GM18502 (cell line): ENCODE measurements around the gene NCKAP5.
"Not testable (repeated sequence)": the region's sequence is repeated elsewhere in the genome, so short reads cannot be mapped to it uniquely, and the experiment has no call there.

Experiments used
- ATAC-seq: cut with Tn5 transposase; IDR thresholded peaks from one replicate; pipeline ENCODE4 v1.9.1; 2021; ENCODE audit warnings: mild to moderate bottlenecking; ENCODE audit not compliant: unreplicated experiment, poor library complexity

NCKAP5 gene

DNA sequence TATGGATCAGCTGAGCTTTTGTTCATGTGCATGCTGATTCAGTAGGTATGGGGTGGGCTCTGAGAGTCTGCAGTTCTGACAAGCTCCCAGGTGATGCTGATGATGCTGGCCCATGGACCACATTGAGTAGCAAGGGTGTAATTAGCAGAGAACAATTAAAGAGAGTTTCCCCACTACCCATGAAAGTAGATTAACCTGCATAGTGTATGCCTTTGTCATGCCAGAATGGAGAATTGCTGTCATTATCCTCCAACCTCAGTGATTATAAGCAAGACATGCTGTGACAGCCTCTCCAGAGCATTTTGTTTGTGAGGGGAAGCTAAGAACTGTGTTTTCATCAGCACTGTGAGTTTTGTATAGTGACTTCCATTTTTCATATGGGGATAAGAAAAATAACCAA, 838.7 kb downstream of the NCKAP5 start:
- ATAC-seq, result no peak

DNA sequence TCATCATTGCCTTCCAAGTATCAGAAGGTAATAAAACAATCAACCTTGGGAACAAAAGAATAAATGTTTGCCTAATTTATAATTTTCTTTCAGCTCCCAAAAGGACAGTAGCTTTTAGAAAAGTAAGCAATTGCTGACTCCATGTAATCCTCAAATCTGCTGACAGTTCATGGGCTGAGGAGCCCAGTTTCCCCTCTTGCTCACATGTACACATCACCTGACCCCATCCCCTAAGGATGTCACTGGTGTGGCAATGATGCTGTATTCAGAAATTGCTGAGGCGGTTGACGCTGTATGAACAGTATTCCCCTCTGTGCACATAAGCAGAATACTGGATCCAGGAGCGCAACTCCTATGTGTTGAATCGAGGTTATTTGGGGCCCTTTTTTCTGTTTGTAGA, 842.1 kb downstream of the NCKAP5 start:
- ATAC-seq, result no peak

DNA sequence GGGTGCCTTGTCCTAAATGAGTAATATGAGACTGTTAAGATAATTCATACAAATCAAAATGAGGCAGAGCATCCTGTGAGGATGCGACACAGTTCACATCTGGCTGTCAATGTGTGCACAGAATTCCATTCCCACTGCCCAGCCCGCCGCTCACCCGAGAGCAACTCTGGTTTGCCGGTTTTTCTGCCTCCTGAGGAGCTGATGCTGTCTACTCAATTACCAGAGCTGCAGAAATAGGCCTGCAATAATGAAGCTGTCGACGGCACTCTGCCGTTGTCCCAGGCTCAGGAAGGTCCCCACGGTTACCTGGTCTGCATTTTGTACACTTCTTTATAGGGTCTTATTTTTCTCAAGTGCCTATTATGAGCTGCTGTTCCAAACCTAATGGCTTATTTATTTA, 842.5 kb downstream of the NCKAP5 start:
- ATAC-seq, result no peak

DNA sequence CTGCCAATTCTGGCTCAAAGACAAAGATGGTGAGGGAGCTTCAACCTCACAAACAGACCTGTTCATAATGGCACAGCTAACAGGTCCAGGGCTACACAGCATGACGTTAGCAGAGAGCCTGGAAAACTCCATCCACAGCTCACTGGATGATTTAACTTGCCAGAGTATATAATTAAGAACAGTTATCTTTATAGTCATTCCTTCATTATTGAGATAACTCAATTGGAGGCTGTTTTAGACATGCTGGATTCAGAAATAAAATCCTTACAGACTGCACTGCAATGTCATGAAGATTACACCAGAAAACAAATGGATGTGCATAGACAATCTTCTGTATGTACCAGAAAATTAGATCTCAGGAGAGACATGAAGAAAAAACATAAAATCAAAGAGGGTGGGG, 843.1 kb downstream of the NCKAP5 start:
- ATAC-seq, result no peak

DNA sequence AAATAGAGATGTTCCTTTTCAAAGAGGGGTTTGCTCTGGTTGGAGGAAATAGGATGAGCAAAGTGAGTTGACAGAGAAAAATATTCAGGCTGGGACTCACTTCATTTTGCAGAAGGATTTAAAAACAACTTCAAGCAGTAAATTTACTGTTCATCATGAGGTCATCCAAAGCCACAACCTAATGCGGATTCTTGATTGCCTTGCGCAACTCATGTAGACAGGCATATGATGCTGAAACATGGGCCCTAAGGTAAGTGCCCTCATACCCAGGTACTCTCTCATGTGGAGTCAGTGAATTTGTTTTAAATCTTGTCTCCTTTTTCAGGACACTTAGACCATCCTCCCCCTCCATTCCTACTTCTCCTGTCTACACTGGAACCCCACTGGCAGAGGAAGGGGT, 846.3 kb downstream of the NCKAP5 start:
- no peak for ATAC-seq

DNA sequence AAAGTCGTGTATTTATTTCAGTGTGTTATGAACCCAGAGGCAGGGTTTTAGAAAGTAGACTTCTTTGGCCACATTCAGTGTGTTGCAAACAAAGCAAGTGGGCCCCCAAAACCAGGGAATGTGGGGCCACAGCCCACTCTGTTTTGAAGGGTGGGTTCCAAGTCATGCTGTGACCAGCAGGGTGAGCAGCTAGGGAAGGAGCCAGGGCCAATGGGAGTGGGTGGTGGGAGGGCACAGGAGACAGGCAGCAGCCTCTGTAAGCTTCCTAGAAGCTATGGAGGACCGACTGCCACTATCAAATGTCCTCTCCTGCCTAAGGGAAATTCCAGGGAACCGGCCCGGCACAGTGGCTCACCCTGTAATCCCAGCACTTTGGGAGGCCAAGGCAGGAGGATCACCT, 847.9 kb downstream of the NCKAP5 start:
- no peak for ATAC-seq

DNA sequence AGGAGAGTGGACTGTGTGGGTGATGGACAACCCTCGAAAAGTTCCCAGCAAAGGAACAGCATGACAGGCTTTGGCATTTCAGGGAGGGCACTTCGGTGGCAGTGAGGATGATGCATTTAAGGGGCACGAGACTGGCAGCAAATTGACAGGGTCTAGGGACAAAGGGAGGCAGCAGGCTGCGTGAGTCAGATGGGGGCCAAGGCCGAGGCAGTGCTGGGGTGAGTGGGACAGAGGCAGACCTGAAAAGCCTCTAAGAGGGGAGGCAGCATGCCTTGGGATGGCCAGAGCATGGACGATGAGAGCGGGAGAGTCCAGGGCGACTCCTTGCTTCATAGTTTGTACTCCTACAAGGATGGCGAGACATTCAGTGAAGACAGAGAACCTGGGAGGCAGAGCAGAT, 848.8 kb downstream of the NCKAP5 start:
- ATAC-seq, result no peak

DNA sequence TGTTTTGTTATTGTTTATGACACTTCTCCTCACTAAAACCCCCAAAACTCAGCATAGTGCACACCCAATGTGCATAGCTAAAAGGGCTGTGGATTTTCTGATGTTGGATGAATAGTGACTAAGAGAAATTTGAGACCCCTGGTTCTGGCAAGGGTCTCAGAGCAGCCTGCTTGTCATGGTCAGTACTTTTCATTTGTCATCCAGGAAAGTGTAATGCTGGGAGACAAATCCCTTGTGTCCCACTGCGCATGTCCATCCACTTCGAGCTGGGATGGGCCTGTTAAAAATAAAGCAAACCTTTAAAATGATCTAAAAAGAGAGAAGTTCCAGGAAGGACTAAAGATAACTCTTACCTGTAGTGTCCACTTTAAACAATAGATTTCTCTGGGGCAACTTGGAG, 851.3 kb downstream of the NCKAP5 start:
- no peak for ATAC-seq

DNA sequence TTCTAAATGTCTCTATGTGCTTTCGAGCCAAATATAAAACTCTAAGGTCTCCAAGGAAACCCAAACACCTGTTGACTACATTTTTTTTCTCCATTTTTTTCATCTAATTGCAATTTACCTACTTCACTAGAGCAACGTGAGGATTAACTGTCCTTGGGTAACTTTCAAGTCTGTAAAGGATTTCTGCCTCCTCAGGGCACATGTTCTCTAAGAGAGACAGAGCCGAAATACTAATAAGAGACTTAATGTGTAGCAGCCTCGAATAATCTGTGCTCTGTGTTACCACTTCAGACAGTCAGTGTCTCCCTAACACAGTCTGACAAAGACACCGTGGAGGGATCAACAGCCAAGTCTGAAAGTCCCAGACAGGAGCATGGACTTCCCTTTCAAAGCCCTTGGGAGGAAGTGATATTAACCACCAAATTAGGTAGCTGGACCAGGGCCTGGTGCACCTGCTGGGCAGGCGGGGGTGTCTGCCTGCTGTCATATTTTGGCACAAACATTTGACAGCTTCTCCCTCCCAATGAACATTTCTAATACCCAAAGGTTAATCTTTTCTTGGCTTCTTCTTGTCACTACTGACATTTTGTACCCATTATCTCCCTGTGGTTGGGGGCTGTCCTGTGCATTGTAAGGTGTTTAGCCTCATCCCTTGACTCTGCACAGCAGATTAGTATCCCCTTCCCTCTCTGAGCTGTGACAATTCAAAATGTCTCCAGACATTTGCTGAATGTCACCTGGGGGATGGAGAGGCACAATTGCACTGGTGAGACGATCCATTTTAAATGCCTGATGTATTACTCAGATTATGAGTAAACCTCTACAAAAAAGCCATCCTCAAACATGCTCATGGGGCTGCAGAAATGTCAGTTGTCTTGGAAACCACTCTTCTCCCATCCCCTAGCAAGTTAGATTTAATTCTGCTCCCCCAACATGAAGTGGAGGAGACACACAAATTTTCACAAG, 852.6 kb downstream of the NCKAP5 start:
- ATAC-seq, result no peak

DNA sequence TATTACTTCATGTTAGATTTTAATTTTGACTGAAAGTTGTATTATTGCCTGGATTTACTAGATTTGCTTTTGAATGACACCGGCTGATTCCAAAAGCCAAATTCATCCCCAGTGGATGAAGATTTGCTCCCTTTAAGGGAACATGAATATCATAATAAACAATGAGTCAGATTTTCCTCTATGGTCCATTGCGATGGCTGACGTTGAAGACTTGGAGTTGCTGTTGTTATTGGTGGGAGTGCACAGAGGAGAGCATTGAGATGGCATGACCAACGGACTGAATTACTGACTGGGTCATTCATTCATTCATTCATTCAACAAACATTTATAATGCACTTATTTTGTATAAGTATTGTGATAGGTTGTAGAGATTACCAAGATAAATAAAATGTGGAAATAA, 864.9 kb downstream of the NCKAP5 start:
- ATAC-seq, result no peak

DNA sequence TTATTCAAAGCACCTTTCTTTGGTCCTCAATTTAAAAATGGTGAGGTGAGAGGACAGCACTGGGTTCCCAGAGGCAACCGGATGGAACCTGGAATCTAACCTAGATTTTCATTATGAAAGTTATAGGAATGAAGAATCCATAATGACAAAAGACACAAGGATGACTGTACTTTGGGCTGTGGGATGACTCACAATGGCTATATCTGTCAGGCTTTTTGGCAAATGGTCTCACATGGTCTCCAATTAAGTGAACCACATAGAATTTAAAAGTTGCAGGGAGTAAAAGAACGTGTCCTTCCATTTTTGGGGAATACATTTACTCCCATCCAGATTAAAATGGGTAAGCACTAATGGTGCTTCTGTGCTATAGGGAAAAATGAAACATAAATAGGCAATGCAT, 866.5 kb downstream of the NCKAP5 start:
- no peak for ATAC-seq

DNA sequence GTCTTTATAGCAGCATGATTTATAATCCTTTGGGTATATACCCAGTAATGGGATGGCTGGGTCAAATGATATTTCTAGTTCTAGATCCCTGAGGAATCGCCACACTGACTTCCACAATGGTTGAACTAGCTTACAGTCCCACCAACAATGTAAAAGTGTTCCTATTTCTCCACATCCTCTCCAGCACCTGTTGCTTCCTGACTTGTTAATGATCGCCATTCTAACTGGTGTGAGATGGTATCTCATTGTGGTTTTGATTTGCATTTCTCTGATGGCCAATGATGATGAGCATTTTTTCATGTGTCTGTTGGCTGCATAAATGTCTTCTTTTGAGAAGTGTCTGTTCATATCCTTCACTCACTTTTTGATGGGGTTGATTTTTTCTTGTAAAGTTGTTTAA, 868.5 kb downstream of the NCKAP5 start:
- ATAC-seq, result not testable (repeated sequence)

DNA sequence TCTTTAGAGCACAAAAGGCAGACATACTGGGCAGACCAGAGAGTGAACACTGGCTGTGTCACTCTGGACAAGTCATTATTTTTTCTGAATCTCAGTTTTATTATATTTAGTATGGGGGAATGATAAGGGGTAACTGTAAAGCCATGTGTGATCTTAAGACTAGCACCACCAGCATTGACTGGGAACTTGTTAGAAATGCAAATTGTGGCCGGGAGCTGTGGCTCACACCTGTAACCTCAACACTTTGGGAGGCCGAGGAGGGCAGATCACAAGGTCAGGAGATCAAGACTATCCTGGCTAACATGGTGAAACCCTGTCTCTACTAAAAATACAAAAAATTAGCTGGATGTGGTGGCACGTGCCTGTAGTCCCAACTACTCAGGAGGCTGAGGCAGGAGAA, 869.9 kb downstream of the NCKAP5 start:
- not testable (repeated sequence) for ATAC-seq

DNA sequence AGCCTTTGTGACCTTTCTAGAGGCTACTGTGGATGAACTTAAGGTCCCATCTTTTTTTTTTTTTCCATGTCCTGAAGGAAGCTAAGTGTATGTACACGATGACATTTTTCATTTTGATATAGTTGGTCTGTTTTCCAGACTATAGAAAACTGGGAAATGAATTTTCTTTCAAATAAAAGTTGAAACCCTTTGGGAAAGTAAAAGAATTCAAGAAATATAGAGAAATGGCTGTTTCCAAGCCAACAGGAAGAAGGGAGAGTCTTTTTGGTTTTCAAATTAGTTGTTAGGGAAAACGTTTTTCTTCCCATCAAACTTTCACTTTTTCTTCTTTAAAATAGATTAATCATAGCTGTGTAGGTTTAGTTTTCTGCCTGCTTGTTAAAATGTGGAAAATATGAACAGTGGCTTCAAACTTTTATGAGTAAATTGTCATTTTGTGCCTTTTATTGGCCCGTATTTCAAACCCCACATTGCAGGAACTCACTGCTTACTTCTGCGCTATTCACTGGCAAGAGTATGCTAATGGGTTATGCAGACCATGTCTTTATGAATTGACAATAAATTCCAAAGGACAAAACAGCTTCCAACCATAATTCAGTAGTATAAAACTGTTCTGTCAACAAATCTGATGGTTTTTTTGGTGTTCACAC, 870.6 kb downstream of the NCKAP5 start:
- no peak for ATAC-seq

DNA sequence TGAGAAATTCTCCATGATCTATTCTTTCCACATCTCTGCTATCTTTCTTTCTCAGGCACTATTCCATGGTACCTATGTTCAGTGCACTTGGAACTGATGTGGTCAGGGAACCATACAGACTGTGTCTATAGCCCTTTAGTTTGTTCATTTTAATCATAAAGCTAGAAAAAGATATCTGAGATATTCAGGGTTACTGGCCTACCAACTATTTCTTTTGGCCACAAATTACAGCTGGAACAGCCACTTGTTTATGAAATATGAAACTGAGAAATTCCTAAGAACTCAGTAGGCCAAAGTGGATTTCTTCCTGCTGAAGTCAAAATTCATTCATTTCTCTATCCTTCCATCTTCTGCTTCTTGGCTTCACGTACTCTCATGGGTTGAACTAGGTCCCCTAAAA, 875.4 kb downstream of the NCKAP5 start:
- no peak for ATAC-seq

DNA sequence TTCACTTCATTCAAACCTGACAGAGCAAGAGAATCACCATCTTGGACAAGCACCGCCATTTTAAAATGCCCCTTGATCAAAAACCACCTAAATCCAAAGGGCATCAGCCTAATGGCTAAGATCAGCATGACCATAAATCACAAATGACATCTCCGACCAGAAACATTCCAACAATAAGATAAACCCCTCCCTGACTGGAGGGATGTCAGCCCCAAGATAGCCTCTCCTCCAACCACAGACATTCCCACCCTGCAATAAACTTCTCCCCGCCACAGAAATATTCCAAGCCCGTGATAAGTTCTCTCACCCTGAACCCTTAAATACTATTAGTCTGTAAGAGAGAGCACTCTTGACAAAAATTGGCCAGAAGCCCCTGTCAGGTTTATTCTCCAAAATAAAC, 876.7 kb downstream of the NCKAP5 start:
- ATAC-seq, result no peak

DNA sequence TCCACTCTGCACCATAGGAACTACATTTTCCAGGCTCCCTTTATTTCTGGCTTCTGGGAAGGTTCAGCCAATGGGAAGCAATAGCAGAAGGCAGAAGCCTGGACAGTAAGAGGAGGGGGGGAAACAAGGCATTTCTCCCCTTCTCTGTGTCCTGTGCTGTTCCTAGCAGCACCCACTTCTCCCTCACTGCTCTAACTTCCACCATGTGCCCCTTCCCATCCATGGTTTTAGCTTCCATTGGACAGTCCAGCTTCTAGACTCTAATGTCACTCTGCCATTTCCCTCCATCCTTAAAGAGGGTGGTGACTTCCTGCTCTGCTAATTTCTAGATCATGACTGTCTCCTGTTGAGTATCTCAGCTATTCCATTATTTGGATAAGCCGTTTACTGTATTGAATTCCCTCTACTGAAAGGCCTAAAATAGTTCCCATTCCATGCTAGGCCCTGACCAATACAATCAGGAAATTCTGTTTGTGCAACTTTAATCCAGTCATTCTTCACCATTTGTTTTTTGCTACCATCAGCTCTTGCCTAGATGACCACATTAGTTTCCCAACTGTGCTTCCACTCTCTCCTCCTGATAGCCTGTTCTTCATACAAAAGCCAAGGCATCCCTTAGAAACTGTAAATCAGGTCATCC, 877.5 kb downstream of the NCKAP5 start:
- no peak for ATAC-seq

DNA sequence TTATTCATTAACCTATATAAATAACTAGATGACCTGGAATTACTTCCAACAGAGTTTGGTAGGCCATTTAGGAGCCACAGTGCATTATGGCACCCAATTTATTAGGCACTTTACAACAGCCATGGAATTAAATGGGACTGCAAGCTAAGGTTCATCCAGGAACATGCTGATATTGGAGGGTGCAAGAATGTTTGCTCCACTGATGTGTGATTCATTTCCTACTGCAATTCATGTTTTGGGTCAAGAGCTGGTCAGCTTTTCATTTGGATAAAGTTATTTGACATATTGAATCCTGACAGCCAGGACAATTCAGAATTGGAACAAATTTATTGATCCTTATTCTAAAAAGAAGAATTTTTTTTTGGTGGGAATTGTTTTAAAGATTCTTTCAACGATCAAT, 886.5 kb downstream of the NCKAP5 start:
- ATAC-seq, result no peak

DNA sequence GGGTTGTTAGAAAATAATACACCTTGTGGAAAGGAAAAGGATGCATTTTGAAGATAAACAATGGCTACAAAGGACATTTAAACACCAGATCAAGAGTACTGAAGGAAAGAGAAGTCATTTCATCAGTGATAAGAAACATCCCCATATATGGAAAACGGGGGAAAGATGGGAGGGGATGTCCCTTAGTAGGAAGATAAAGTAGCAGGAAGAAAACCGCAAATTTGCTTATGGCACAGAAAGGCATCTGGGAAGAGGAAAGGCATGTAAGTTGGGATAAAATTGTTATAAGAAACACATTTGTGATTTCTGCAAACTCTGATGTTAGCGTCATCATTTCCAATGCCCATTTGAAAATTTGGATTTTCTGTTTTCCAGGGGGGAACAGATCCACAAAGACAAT, 887.7 kb downstream of the NCKAP5 start:
- ATAC-seq, result no peak

DNA sequence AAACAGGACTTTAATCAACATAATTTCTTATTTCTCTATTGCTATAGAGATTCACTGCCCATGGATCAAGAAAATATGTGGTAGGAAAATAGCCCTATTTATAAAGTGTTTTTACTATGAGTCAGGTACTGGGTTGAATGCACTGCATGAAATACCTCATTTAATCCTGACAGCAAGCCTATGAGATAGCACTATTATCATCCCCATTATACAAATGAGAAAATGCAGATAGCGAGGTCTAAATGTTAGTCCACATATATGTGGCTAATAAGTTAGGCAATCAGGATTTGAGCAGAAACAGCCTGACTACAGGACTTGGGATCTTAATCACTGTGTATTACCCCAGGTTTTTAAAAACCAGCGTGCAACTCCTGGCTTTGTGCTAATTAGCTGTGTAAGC, 889.8 kb downstream of the NCKAP5 start:
- ATAC-seq, result no peak

DNA sequence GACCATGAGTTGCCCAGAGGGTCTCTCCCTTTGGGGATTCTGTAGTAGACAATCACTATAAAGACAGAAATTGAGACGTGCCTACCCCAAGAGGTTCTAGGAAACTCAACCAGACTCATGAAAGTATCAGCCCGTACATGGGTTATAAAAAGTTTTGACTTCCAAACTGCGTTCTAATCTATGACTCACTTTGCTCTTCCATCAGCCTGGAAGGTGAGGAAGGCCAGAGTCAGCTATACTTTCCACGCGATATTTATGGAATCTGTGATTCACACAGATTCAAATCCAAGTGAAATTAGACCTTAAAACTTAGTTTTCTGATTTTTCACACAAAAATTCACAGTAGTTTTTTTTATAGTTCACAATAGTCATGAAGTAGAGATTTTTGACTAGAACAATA, 890.6 kb downstream of the NCKAP5 start:
- no peak for ATAC-seq
